Neural cell (in vitro differentiated cells): ENCODE measurements around the gene KLKB1. TPM values are rescaled to one million over a fixed set of nuclear protein-coding genes. Genes with fewer than 3 reads are reported as not detected.

ENCODE experiments used
- H2AFZ ChIP-seq: fragments of 200-600, 300-800 bp; sonication (generic), shearing (Covaris generic); 2 replicates; pipeline ENCODE4 v1.6.0; 2014; ENCODE audit warnings: low read depth, mild to moderate bottlenecking, antibody characterized with exemption, low read length, moderate library complexity
- H3F3A ChIP-seq: fragments of 200-600 bp; shearing (Covaris generic); 2 replicates; pipeline ENCODE4 v1.6.1; 2016; ENCODE audit warnings: mild to moderate bottlenecking, moderate library complexity, mixed read lengths, antibody characterized with exemption, low read length; ENCODE audit not compliant: insufficient read depth, poor library complexity, severe bottlenecking
- H3K27ac ChIP-seq: fragments of 200-600, 300-800 bp; sonication (generic), shearing (Covaris generic); 2 replicates; pipeline ENCODE4 v1.5.1; 2014; ENCODE audit warnings: mild to moderate bottlenecking, low read length, moderate library complexity
- H3K27me3 ChIP-seq: fragments of 300-800, 200-600 bp; sonication (generic), shearing (Covaris generic); 2 replicates; pipeline ENCODE4 v1.6.0; 2014; ENCODE audit warnings: mild to moderate bottlenecking, low read depth, low read length, moderate library complexity; ENCODE audit not compliant: insufficient read depth
- H3K36me3 ChIP-seq: fragments of 300-800, 200-600 bp; sonication (generic), shearing (Covaris generic); 2 replicates; pipeline ENCODE4 v1.5.1; 2014; ENCODE audit warnings: mild to moderate bottlenecking, antibody characterized with exemption, low read length, moderate library complexity; ENCODE audit not compliant: insufficient read depth
- H3K4me2 ChIP-seq: fragments of 300-800, 200-600 bp; sonication (generic), shearing (Covaris generic); 2 replicates; pipeline ENCODE4 v1.6.0; 2014; ENCODE audit warnings: mild to moderate bottlenecking, low read length
- H3K4me3 ChIP-seq: fragments of 300-800, 200-600 bp; sonication (generic), shearing (Covaris generic); 2 replicates; pipeline ENCODE4 v1.5.1; 2014; ENCODE audit warnings: mild to moderate bottlenecking, low read length, moderate library complexity
- H3K79me2 ChIP-seq: fragments of 200-600 bp; shearing (Covaris generic); replicated peaks from 2 replicates; pipeline ENCODE4 v1.6.0; 2014; ENCODE audit warnings: mild to moderate bottlenecking, low read length, moderate library complexity; ENCODE audit not compliant: insufficient read depth
- H3K9ac ChIP-seq: fragments of 300-800, 200-600 bp; sonication (generic), shearing (Covaris generic); 2 replicates; pipeline ENCODE4 v1.6.1; 2016; ENCODE audit warnings: mild to moderate bottlenecking, low read length, mixed read lengths
- H3K9me2 ChIP-seq: fragments of 200-600 bp; shearing (Covaris generic); 2 replicates; pipeline ENCODE4 v1.6.1; 2016; ENCODE audit warnings: mild to moderate bottlenecking, low read length, mixed read lengths; ENCODE audit not compliant: insufficient read depth
- H3K9me3 ChIP-seq: fragments of 200-600, 300-800 bp; sonication (generic), shearing (Covaris generic); 2 replicates; pipeline ENCODE4 v1.6.1; 2016; ENCODE audit warnings: mild to moderate bottlenecking, mixed run types, low read length, moderate library complexity, mixed read lengths
- H4K20me1 ChIP-seq: fragments of 200-600 bp; shearing (Covaris generic); 2 replicates; pipeline ENCODE4 v1.6.1; 2016; ENCODE audit warnings: mild to moderate bottlenecking, mixed run types; ENCODE audit not compliant: insufficient read depth
- CTCF ChIP-seq: fragments of 450-650 bp; IDR thresholded peaks from 2 replicates; pipeline ENCODE4 v1.5.1; 2014; ENCODE audit warnings: antibody characterized with exemption, mild to moderate bottlenecking, moderate library complexity; ENCODE audit not compliant: poor library complexity, severe bottlenecking
- EP300 ChIP-seq: fragments of 450-650 bp; conservative IDR thresholded peaks from 2 replicates; pipeline ENCODE4 v1.6.1; 2014; ENCODE audit warnings: antibody characterized with exemption, mild to moderate bottlenecking, moderate library complexity; ENCODE audit not compliant: poor library complexity, severe bottlenecking
- EZH2 ChIP-seq: fragments of 200-600, 300-800 bp; shearing (Covaris generic), sonication (generic); IDR thresholded peaks from 2 replicates; pipeline ENCODE4 v1.6.1; 2014; ENCODE audit warnings: antibody characterized with exemption, low read length, borderline replicate concordance, mild to moderate bottlenecking; ENCODE audit not compliant: insufficient read depth, poor library complexity, severe bottlenecking
- MXI1 ChIP-seq: fragments of 450-650 bp; conservative IDR thresholded peaks from 2 replicates; pipeline ENCODE4 v1.6.1; 2014; ENCODE audit warnings: antibody characterized with exemption, mild to moderate bottlenecking; ENCODE audit not compliant: poor library complexity, severe bottlenecking
- POLR2AphosphoS5 ChIP-seq: IDR thresholded peaks from 2 replicates; pipeline ENCODE4 v1.6.1; 2012
- RAD21 ChIP-seq: fragments of 450-650 bp; conservative IDR thresholded peaks from 2 replicates; pipeline ENCODE4 v1.6.1; 2014; ENCODE audit warnings: antibody characterized with exemption, mild to moderate bottlenecking, moderate library complexity
- REST ChIP-seq: IDR thresholded peaks from 2 replicates; pipeline ENCODE4 v1.6.1; 2012; ENCODE audit warnings: borderline replicate concordance
- SMC3 ChIP-seq: fragments of 450-650 bp; conservative IDR thresholded peaks from 2 replicates; pipeline ENCODE4 v1.6.1; 2014; ENCODE audit warnings: antibody characterized with exemption, mild to moderate bottlenecking, moderate library complexity; ENCODE audit not compliant: poor library complexity
- TAF1 ChIP-seq: IDR thresholded peaks from 2 replicates; pipeline ENCODE4 v1.6.1; 2012; ENCODE audit warnings: low read depth
- polyA plus RNA-seq: library from polyadenylated mRNA; depleted of rRNA; stranded (reverse); fragments of >200 nt; gene quantifications from 2 replicates; pipeline ENCODE4 v1.2.3, GENCODE V29; 2014

The KLKB1 gene
- polyA plus RNA-seq, 1 donor from 2014 or later: not detected

- no peak overlapping the region for H3K27ac ChIP-seq
- no peak overlapping the region for H3K4me2 ChIP-seq
Observed at GRCh38 chr4:186189656-186190055, 37.7 kb upstream of the KLKB1 start.

GRCh38 chr4:186190581-186191199 is 36.6 kb upstream of the KLKB1 start:
- H3K4me2 ChIP-seq: peak overlapping the region; percentile 83
- no peaks in the 10 kb centered on the region for H3K27me3 ChIP-seq
- H3K27ac ChIP-seq: peak overlapping the region; percentile 74
- no peaks in the 10 kb centered on the region for H4K20me1 ChIP-seq
- no peaks in the 10 kb centered on the region for H3K9me3 ChIP-seq
- peaks cover 5% of the 10 kb centered on the region for H3F3A ChIP-seq
- no peaks in the 10 kb centered on the region for H3K9me2 ChIP-seq
- H2AFZ ChIP-seq: peak overlapping the region; percentile 65
- peak overlapping the region; percentile 78 for H3K9ac ChIP-seq
- no peaks in the 10 kb centered on the region for H3K79me2 ChIP-seq
- H3K36me3 ChIP-seq: no peaks in the 10 kb centered on the region
- H3K4me3 ChIP-seq: peak overlapping the region; percentile 84
- TF ChIP-seq EP300 (no peak), TAF1 (no peak), EZH2 (no peak), MXI1 (no peak), CTCF (peak; percentile 36), RAD21 (peak; percentile 16), SMC3 (no peak)

More at GRCh38 chr4:186189656-186190055, 37.7 kb upstream of the KLKB1 start:
- peak overlapping the region; percentile 84 for H3K4me3 ChIP-seq
- no peaks in the 10 kb centered on the region for H3K79me2 ChIP-seq
- no peaks in the 10 kb centered on the region for H3K9me3 ChIP-seq
- H3K9me2 ChIP-seq: no peaks in the 10 kb centered on the region
- TF ChIP-seq CTCF (no peak), POLR2AphosphoS5 (no peak), REST (no peak), EP300 (no peak), TAF1 (no peak), SMC3 (no peak), EZH2 (no peak), MXI1 (no peak), RAD21 (no peak)
- no peaks in the 10 kb centered on the region for H4K20me1 ChIP-seq
- H3K27me3 ChIP-seq: no peaks in the 10 kb centered on the region
- H3K36me3 ChIP-seq: no peaks in the 10 kb centered on the region
- no peak overlapping the region for H2AFZ ChIP-seq
- peaks cover 5% of the 10 kb centered on the region for H3F3A ChIP-seq
- no peak overlapping the region for H3K9ac ChIP-seq
